Right lobe of liver (tissue), 6 donors: ENCODE measurements around the gene MYH10. TPM values are rescaled to one million over a fixed set of nuclear protein-coding genes. Genes with fewer than 3 reads are reported as not detected.
A peak's percentile ranks its signal among the peaks of the same experiment; 100 is the strongest.

ENCODE experiments used
- ATAC-seq, 4 donors: fragments of 200-7000 bp; cut with Tn5 transposase; one replicate each; pipeline ENCODE4 v1.9.1; 2020; ENCODE audit warnings: mild to moderate bottlenecking in 4 of 4, moderate library complexity in 4 of 4
- DNase-seq, 3 donors: peaks; one replicate each; pipeline ENCODE4 v3.0.0-alpha.2; 2020
- H3K27ac ChIP-seq, 3 donors: fragments of 200-600 bp; one replicate each; pipeline ENCODE4 v1.8.0; 2022
- H3K27me3 ChIP-seq, 2 donors: fragments of 200-600 bp; one replicate each; pipeline ENCODE4 v1.8.0; 2022
- H3K36me3 ChIP-seq, 4 donors: fragments of 200-600 bp; sonication (generic) in 1 of 4; one replicate each; pipeline versions ENCODE4 v1.5.1 to v1.8.0; 2017 to 2022; ENCODE audit warnings: control low read depth in 1 of 4
- H3K4me1 ChIP-seq, 4 donors: fragments of 200-600 bp; sonication (generic) in 1 of 4; one replicate each; pipeline versions ENCODE4 v1.5.1 to v1.8.0; 2017 to 2022; ENCODE audit warnings: control low read depth in 1 of 4
- H3K4me3 ChIP-seq, 3 donors: fragments of 200-600 bp; one replicate each; pipeline ENCODE4 v1.8.0; 2022
- H3K9me3 ChIP-seq, 4 donors: fragments of 200-600 bp; sonication (generic) in 1 of 4; one replicate each; pipeline versions ENCODE4 v1.5.1 to v1.8.0; 2017 to 2022; ENCODE audit warnings: control low read depth in 1 of 4
- POLR2A ChIP-seq: fragments of 450-650 bp; IDR thresholded peaks from one replicate; pipeline ENCODE4 v1.6.1; 2017; ENCODE audit warnings: antibody characterized with exemption, mild to moderate bottlenecking
- WGBS: methylation state at CpG from one replicate; pipeline ENCODE4 v1.1.6; 2018; ENCODE audit warnings: low coverage, low lambda C conversion rate; ENCODE audit not compliant: insufficient coverage; ENCODE audit errors: missing lambda C conversion rate; 5-methylcytosine and 5-hydroxymethylcytosine counted together
- intact Hi-C, 2 donors: fragments of 100-400 bp; cut with DNase I; formaldehyde crosslinking; loops; one replicate each; pipeline versions ENCODE4 v1.11.2 to v1.14.1; 2022
- total RNA-seq, 6 experiments: library from RNA; depleted of rRNA in 2 of 6; stranded (reverse); fragments of >200 nt in 2 of 6; fragmentation: NEBNext Ultra II Directional in 3 of 6; extraction: Animal tissue kit (Norgen Biotek cat#: 25700) in 3 of 6; gene quantifications; one replicate each; pipeline versions ENCODE4 v1.1.0 to v1.2.4, GENCODE V29; 2016 to 2023
- TF ChIP-seq, protein P1 (sequence below), 4 donors: fragments of 200-600 bp in 3 of 4; fragments of 450-650 bp in 1 of 4; IDR thresholded peaks; one replicate each; pipeline versions ENCODE4 v1.5.1 to v1.8.0; 2016 to 2022; ENCODE audit warnings: antibody characterized with exemption in 4 of 4, mild to moderate bottlenecking in 2 of 4
- donor health status: DM: no; HTN: yes; CAD: no.
- donor health status: DM: no; HTN: no; CAD: no.
- donor health status: DM: no; HTN: no; CAD: no.
- donor health status: DM: no; HTN: yes; CAD: no.
- donor health status: DM: no; HTN: yes; CAD: no.

The MYH10 gene
- total RNA-seq, 6 experiments from 2014 or later, result 19.8 to 32.9 (median 24.3) TPM

DNA sequence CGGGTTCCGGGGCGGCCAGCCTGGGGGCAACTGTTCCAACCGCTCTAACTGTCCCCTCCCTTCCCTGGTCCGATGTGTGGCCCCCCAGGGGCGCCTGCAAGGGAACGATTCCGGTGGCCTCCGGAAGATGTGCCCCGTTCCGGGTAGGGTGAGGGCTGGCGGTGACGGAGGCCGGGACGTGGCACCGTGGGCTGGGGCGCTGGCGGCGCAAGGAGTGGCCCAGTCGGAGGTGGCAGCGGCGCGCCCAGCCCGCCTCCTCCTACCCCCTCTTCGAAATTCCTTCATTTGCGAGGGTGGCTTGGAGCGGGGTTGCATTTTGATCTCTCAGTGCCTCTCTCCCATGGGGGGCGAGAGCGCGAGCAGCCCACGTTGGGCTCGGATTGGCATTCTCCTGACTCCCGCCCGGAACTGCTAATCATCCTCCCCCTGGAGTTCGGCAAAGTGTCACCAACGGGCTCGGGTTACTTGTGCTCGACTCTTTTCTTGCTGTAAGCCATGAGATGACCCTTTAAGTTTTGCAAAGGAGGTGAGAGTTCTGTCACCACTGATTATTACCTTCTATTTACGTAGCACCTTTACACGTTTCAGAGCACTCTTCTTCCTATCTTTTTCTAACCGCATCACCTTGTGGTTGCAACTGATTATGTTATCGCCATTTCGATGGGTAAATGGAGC, 194.2 kb downstream of the MYH10 start:
- Histone ChIP-seq H3K27me3 (no peaks in the 10 kb centered on the region), H3K4me1 (peaks cover 0 to 33% (median 8%) of the 10 kb centered on the region in 4 donors), H3K27ac (peak overlapping the region; percentile 99 to 100 (median 100)), H3K4me3 (peak overlapping the region; percentile 74 to 99 (median 91)), H3K9me3 (no peaks in the 10 kb centered on the region), H3K36me3 (peaks cover 0 to 5% (median 0%) of the 10 kb centered on the region in 4 donors)
- WGBS, result 0% methylated on average over 15 of the region's 43 CpGs
- peak; percentile 67 to 79 (median 75) for DNase-seq
- TF ChIP-seq, protein P1, sequence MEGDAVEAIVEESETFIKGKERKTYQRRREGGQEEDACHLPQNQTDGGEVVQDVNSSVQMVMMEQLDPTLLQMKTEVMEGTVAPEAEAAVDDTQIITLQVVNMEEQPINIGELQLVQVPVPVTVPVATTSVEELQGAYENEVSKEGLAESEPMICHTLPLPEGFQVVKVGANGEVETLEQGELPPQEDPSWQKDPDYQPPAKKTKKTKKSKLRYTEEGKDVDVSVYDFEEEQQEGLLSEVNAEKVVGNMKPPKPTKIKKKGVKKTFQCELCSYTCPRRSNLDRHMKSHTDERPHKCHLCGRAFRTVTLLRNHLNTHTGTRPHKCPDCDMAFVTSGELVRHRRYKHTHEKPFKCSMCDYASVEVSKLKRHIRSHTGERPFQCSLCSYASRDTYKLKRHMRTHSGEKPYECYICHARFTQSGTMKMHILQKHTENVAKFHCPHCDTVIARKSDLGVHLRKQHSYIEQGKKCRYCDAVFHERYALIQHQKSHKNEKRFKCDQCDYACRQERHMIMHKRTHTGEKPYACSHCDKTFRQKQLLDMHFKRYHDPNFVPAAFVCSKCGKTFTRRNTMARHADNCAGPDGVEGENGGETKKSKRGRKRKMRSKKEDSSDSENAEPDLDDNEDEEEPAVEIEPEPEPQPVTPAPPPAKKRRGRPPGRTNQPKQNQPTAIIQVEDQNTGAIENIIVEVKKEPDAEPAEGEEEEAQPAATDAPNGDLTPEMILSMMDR (IDR thresholded peaks at IDR 0.05), result peak in 1 of 4 donors; percentile 1
- TF ChIP-seq POLR2A, result peak; percentile 39
- intact Hi-C loops, result no loop called here
- peak; percentile 53 to 72 (median 70) for ATAC-seq

GRCh38 chr17:8435245-8436168, 195.0 kb downstream of the MYH10 start, which contains the start of gene NDEL1:
NDEL1 (plus strand) TSS chr17:8435884; CDS start chr17:8444272, 8,388 bp downstream.
- peaks cover 0 to 5% (median 0%) of the 10 kb centered on the region in 4 donors for H3K36me3 ChIP-seq
- TF ChIP-seq POLR2A, result peak; percentile 100
- TF ChIP-seq, protein P1 (IDR thresholded peaks at IDR 0.05), result no peak
- intact Hi-C loops, result no loop called here
- peaks cover 0 to 33% (median 5%) of the 10 kb centered on the region in 4 donors for H3K4me1 ChIP-seq
- WGBS, result 11% methylated on average over 9 of the region's 68 CpGs
- peak; percentile 100 for DNase-seq
- H3K27ac ChIP-seq, result peak within 1 kb of the TSS; percentile 99 to 100 (median 100)
- peak; percentile 86 to 96 (median 90) for ATAC-seq
- peak within 1 kb of the TSS; percentile 74 to 99 (median 91) for H3K4me3 ChIP-seq
- no peaks in the 10 kb centered on the region for H3K9me3 ChIP-seq
- no peaks in the 10 kb centered on the region for H3K27me3 ChIP-seq

DNA sequence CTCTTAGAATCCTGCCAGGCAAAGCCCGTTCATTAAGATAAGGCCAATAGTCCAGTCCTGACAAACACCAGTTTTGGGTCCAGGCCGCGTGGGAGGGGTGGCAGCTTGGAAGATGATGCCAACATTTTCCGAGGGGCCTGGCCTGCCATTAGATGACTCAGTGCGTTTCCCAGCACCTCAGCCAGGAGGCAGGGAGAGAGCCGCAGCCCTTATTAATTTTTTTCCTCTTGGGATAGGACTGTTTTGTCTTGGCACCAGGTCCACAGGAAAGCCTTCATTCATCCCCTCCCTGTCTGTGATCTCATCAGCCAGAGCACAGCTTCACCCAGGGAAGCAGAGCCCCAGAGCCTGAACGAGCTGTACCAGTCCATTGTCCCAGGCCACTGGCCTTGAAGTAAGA, 199.6 kb downstream of the MYH10 start:
- Histone ChIP-seq H3K36me3 (no peaks in the 10 kb centered on the region), H3K27me3 (no peaks in the 10 kb centered on the region), H3K9me3 (no peaks in the 10 kb centered on the region), H3K4me3 (no peak overlapping the region), H3K4me1 (peaks cover 0 to 26% (median 8%) of the 10 kb centered on the region in 4 donors), H3K27ac (peak overlapping the region; percentile 30 to 90 (median 56))
- peak; percentile 47 to 70 (median 58) for ATAC-seq
- peak; percentile 87 to 92 (median 90) for DNase-seq
- TF ChIP-seq, protein P1 (IDR thresholded peaks at IDR 0.05), result peak in 2 of 4 donors; percentile 5 to 13
- TF ChIP-seq POLR2A, result peak; percentile 38
- intact Hi-C loops, result no loop called here
- WGBS, result 23% methylated on average over 3 of the region's 7 CpGs

DNA sequence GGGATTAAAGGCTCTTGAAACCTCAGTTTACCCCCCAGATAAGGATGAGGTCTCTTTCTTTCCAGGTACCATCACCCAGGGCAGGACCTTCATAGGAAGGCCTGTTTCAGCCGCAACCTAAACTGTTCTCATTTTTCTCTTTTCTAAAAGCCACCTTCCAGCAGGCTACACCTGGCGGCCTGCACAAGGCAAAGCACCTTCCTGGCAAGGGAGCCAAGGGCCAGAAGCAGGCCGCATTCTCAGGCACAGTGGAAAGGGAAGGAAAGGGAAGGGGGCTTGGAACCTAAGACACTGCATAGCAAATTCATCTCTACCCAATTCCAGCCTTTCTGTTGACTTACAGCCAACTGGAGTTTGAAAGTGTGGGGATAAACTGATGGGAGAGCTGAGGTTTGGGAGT, 203.7 kb downstream of the MYH10 start:
- 90% methylated on average over 3 of the region's 3 CpGs for WGBS
- TF ChIP-seq, protein P1 (IDR thresholded peaks at IDR 0.05), result no peak
- no peak for TF ChIP-seq POLR2A
- H3K4me3 ChIP-seq, result no peak overlapping the region
- no peaks in the 10 kb centered on the region for H3K27me3 ChIP-seq
- no peaks in the 10 kb centered on the region for H3K9me3 ChIP-seq
- DNase-seq, result no peak
- H3K27ac ChIP-seq, result peak overlapping the region; percentile 2 to 75 (median 45)
- no peak for ATAC-seq
- peaks cover 0 to 31% (median 6%) of the 10 kb centered on the region in 4 donors for H3K4me1 ChIP-seq
- intact Hi-C loops, result no loop called here
- H3K36me3 ChIP-seq, result no peaks in the 10 kb centered on the region
